Fibroblast of lung (primary cell): ENCODE measurements around the gene LMF1. TPM values are rescaled to one million over a fixed set of nuclear protein-coding genes. Genes with fewer than 3 reads are reported as not detected.
A peak's percentile ranks its signal among the peaks of the same experiment; 100 is the strongest.

Source experiments
- DNase-seq, 2 donors: peaks; one replicate each; pipeline versions ENCODE4 v3.0.0 to v3.0.0-alpha.2; 2010; ENCODE audit warnings: low read depth in 2 of 2
- H2AFZ ChIP-seq: 2 replicates; pipeline ENCODE4 v1.5.1; 2012; ENCODE audit warnings: low read length, control low read depth, inconsistent platforms
- H3K27ac ChIP-seq: 2 replicates; pipeline ENCODE4 v1.5.1; 2011; ENCODE audit warnings: low read length, control low read depth; ENCODE audit not compliant: insufficient read depth
- H3K27me3 ChIP-seq: 2 replicates; pipeline ENCODE4 v1.5.1; 2011; ENCODE audit warnings: mild to moderate bottlenecking, low read length; ENCODE audit not compliant: control insufficient read depth, insufficient read depth
- H3K36me3 ChIP-seq: 2 replicates; pipeline ENCODE4 v1.5.1; 2011; ENCODE audit warnings: low read length; ENCODE audit not compliant: control insufficient read depth, insufficient read depth
- H3K4me1 ChIP-seq: 2 replicates; pipeline ENCODE4 v1.5.1; 2011; ENCODE audit warnings: low read length; ENCODE audit not compliant: control insufficient read depth, insufficient read depth; ENCODE audit errors: extremely low read depth
- H3K4me2 ChIP-seq: 2 replicates; pipeline ENCODE4 v1.5.1; 2011; ENCODE audit warnings: low read length, control low read depth; ENCODE audit not compliant: insufficient read depth; ENCODE audit errors: extremely low read depth
- H3K4me3 ChIP-seq, 4 experiments: fragments of 200-600 bp in 1 of 4; sonication (generic) in 1 of 4; replicated peaks in 1 of 4; 2 replicates each; pipeline ENCODE4 v1.5.1; 2011 to 2016; ENCODE audit warnings: low read length in 4 of 4, low read depth in 3 of 4, mild to moderate bottlenecking in 3 of 4, control low read depth in 2 of 4, inconsistent platforms in 1 of 4, mixed read lengths in 1 of 4; ENCODE audit not compliant: insufficient read depth in 1 of 4; ENCODE audit errors: control extremely low read depth in 1 of 4
- H3K79me2 ChIP-seq: 2 replicates; pipeline ENCODE4 v1.5.1; 2012; ENCODE audit warnings: mild to moderate bottlenecking, low read length, inconsistent platforms; ENCODE audit not compliant: control insufficient read depth, insufficient read depth
- H3K9ac ChIP-seq: 2 replicates; pipeline ENCODE4 v1.5.1; 2011; ENCODE audit warnings: mild to moderate bottlenecking, low read length, control low read depth; ENCODE audit not compliant: insufficient read depth
- H3K9me3 ChIP-seq: 2 replicates; pipeline ENCODE4 v1.5.1; 2012; ENCODE audit warnings: low read depth, low read length; ENCODE audit not compliant: control insufficient read depth, insufficient read depth
- H4K20me1 ChIP-seq: 2 replicates; pipeline ENCODE4 v1.5.1; 2011; ENCODE audit warnings: low read length; ENCODE audit not compliant: control insufficient read depth, insufficient read depth; ENCODE audit errors: extremely low read depth
- CTCF ChIP-seq, 2 donors: IDR thresholded peaks in 1 of 2; conservative IDR thresholded peaks in 1 of 2; 1 replicate in 1 of 2; 2 replicates in 1 of 2; pipeline ENCODE4 v1.5.1; 2011 to 2012; ENCODE audit warnings: low read length in 2 of 2, control low read depth in 1 of 2, inconsistent platforms in 1 of 2, low read depth in 1 of 2, mild to moderate bottlenecking in 1 of 2
- EZH2 ChIP-seq: IDR thresholded peaks from 2 replicates; pipeline ENCODE4 v1.5.1; 2012; ENCODE audit warnings: low read length, control low read depth, mild to moderate bottlenecking; ENCODE audit errors: missing control alignments
- polyA plus RNA-seq, 2 donors: library from polyadenylated mRNA; depleted of rRNA in 1 of 2; stranded (reverse) in 1 of 2; unstranded in 1 of 2; fragments of >200 nt; gene quantifications; 2 replicates each; pipeline ENCODE4 v1.2.1, GENCODE V29; 2011 to 2012; ENCODE audit warnings: missing spikeins in 1 of 2
- total RNA-seq: library from RNA; depleted of rRNA; stranded (reverse); fragments of >200 nt; gene quantifications from 2 replicates; pipeline ENCODE4 v1.2.1, GENCODE V29; 2014

Gene LMF1
- total and polyA plus RNA-seq, 2 donors (not counting 1 experiment from before 2014, with no cell fraction given): 12.3 to 12.6 TPM

GRCh38 chr16:842711-843560 is 127.8 kb downstream of the LMF1 start:
- H3K4me2 ChIP-seq: no peak overlapping the region
- H3K36me3 ChIP-seq: no peaks in the 10 kb centered on the region
- H3K27me3 ChIP-seq: no peaks in the 10 kb centered on the region
- H3K9ac ChIP-seq: no peak overlapping the region
- H4K20me1 ChIP-seq: no peaks in the 10 kb centered on the region
- no peak overlapping the region for H3K27ac ChIP-seq
- H3K79me2 ChIP-seq: no peaks in the 10 kb centered on the region
- no peak overlapping the region for H2AFZ ChIP-seq
- H3K4me3 ChIP-seq: no peak overlapping the region
- DNase-seq: no peak
- H3K4me1 ChIP-seq: no peaks in the 10 kb centered on the region
- no peaks in the 10 kb centered on the region for H3K9me3 ChIP-seq
- TF ChIP-seq CTCF (conservative IDR thresholded peaks at IDR 0.05 in 1 of 2, IDR thresholded peaks at IDR 0.05 in 1 of 2; ENCODE audit: low read depth in 1 of 2, low read length in 2 of 2) (no peak), EZH2 (no peak)

- Histone ChIP-seq H3K27ac (no peak overlapping the region), H3K4me1 (no peaks in the 10 kb centered on the region), H3K27me3 (no peaks in the 10 kb centered on the region), H4K20me1 (no peaks in the 10 kb centered on the region), H3K4me3 (no peak overlapping the region), H3K79me2 (no peaks in the 10 kb centered on the region), H3K9ac (no peak overlapping the region), H3K4me2 (no peak overlapping the region), H3K36me3 (no peaks in the 10 kb centered on the region), H3K9me3 (no peaks in the 10 kb centered on the region), H2AFZ (no peak overlapping the region)
- no peak for TF ChIP-seq EZH2
- no peak for TF ChIP-seq CTCF (conservative IDR thresholded peaks at IDR 0.05 in 1 of 2, IDR thresholded peaks at IDR 0.05 in 1 of 2; ENCODE audit: low read depth in 1 of 2, low read length in 2 of 2)
- peak in 1 of 2 donors; percentile 7 for DNase-seq
These were observed 128.7 kb downstream of the LMF1 start for GRCh38 chr16:842061-842476.

- Histone ChIP-seq H3K9ac (no peak overlapping the region), H3K4me2 (no peak overlapping the region), H3K27ac (no peak overlapping the region), H3K9me3 (no peaks in the 10 kb centered on the region), H3K36me3 (no peaks in the 10 kb centered on the region), H4K20me1 (no peaks in the 10 kb centered on the region), H3K4me3 (no peak overlapping the region), H3K79me2 (no peaks in the 10 kb centered on the region), H2AFZ (no peak overlapping the region), H3K27me3 (no peaks in the 10 kb centered on the region), H3K4me1 (no peaks in the 10 kb centered on the region)
- no peak for TF ChIP-seq EZH2
- no peak for DNase-seq
These were observed 129.2 kb downstream of the LMF1 start for GRCh38 chr16:841455-842060.
